ENCODE data around the gene MRPS35. TPM values are rescaled to one million over a fixed set of nuclear protein-coding genes. Genes with fewer than 3 reads are reported as not detected.

MRPS35 gene
- total RNA-seq, 1 donor from 2014 or later, result 50.4 TPM

- peak overlapping the region; percentile 88 for H3K27ac ChIP-seq (ENCODE audit: low read depth, low read length)
- Mint-ChIP-seq H3K27ac (ENCODE audit: unreplicated experiment) (peak overlapping the region; percentile 86), H3K4me1 (ENCODE audit: low read depth, unreplicated experiment) (peaks cover 25% of the 10 kb centered on the region), H3K4me3 (ENCODE audit: unreplicated experiment) (peak overlapping the region; percentile 83), H3K27me3 (ENCODE audit: low read depth, unreplicated experiment) (no peaks in the 10 kb centered on the region), H3K9me3 (ENCODE audit: unreplicated experiment) (no peaks in the 10 kb centered on the region), H3K36me3 (ENCODE audit: low read depth, unreplicated experiment) (peaks cover 6% of the 10 kb centered on the region)
- H4K20me1 ChIP-seq (ENCODE audit: insufficient read depth, low read length), result peaks cover 13% of the 10 kb centered on the region
- H3K4me3 ChIP-seq (ENCODE audit: insufficient read depth, low read depth, low read length), result peak overlapping the region; percentile 85
- H3K36me3 ChIP-seq (ENCODE audit: insufficient read depth, low read length), result peaks cover 9% of the 10 kb centered on the region
- no peak for FAIRE-seq
- H3K79me2 ChIP-seq (ENCODE audit: insufficient read depth, low read length), result peaks cover 58% of the 10 kb centered on the region
- no peak for TF ChIP-seq EZH2 (IDR thresholded peaks at IDR 0.05; ENCODE audit: insufficient read depth, low read length)
- TF ChIP-seq, protein P1, sequence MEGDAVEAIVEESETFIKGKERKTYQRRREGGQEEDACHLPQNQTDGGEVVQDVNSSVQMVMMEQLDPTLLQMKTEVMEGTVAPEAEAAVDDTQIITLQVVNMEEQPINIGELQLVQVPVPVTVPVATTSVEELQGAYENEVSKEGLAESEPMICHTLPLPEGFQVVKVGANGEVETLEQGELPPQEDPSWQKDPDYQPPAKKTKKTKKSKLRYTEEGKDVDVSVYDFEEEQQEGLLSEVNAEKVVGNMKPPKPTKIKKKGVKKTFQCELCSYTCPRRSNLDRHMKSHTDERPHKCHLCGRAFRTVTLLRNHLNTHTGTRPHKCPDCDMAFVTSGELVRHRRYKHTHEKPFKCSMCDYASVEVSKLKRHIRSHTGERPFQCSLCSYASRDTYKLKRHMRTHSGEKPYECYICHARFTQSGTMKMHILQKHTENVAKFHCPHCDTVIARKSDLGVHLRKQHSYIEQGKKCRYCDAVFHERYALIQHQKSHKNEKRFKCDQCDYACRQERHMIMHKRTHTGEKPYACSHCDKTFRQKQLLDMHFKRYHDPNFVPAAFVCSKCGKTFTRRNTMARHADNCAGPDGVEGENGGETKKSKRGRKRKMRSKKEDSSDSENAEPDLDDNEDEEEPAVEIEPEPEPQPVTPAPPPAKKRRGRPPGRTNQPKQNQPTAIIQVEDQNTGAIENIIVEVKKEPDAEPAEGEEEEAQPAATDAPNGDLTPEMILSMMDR (IDR thresholded peaks at IDR 0.05; ENCODE audit: insufficient read depth, low read depth, low read length), result no peak
- H3K4me1 ChIP-seq (ENCODE audit: insufficient read depth, low read length), result peaks cover 29% of the 10 kb centered on the region
- H3K9ac ChIP-seq (ENCODE audit: low read length), result peak overlapping the region; percentile 89
- no peaks in the 10 kb centered on the region for H3K9me3 ChIP-seq (ENCODE audit: insufficient read depth, low read depth, low read length)
- H2AFZ ChIP-seq (ENCODE audit: low read depth, low read length), result peak overlapping the region; percentile 76
- H3K4me2 ChIP-seq (ENCODE audit: low read length), result peak overlapping the region; percentile 99
- DNase-seq (ENCODE audit: low read depth), result peak; percentile 58
- H3K27me3 ChIP-seq (ENCODE audit: insufficient read depth, low read length), result no peaks in the 10 kb centered on the region
Measured at GRCh38 chr12:27780612-27781408, 70.2 kb downstream of the MRPS35 start.

- no peaks in the 10 kb centered on the region for H3K27me3 ChIP-seq (ENCODE audit: insufficient read depth, low read length)
- peak overlapping the region; percentile 89 for H3K9ac ChIP-seq (ENCODE audit: low read length)
- peak overlapping the region; percentile 3 for H2AFZ ChIP-seq (ENCODE audit: low read depth, low read length)
- H4K20me1 ChIP-seq (ENCODE audit: insufficient read depth, low read length), result peaks cover 19% of the 10 kb centered on the region
- Mint-ChIP-seq H3K4me3 (ENCODE audit: unreplicated experiment) (peak overlapping the region; percentile 83), H3K4me1 (ENCODE audit: low read depth, unreplicated experiment) (peaks cover 32% of the 10 kb centered on the region), H3K27me3 (ENCODE audit: low read depth, unreplicated experiment) (no peaks in the 10 kb centered on the region), H3K9me3 (ENCODE audit: unreplicated experiment) (no peaks in the 10 kb centered on the region), H3K36me3 (ENCODE audit: low read depth, unreplicated experiment) (peaks cover 9% of the 10 kb centered on the region), H3K27ac (ENCODE audit: unreplicated experiment) (peak overlapping the region; percentile 86)
- no peaks in the 10 kb centered on the region for H3K9me3 ChIP-seq (ENCODE audit: insufficient read depth, low read depth, low read length)
- peak overlapping the region; percentile 85 for H3K4me3 ChIP-seq (ENCODE audit: insufficient read depth, low read depth, low read length)
- DNase-seq (ENCODE audit: low read depth) (no peak), FAIRE-seq (no peak)
- H3K79me2 ChIP-seq (ENCODE audit: insufficient read depth, low read length), result peaks cover 60% of the 10 kb centered on the region
- peak overlapping the region; percentile 99 for H3K4me2 ChIP-seq (ENCODE audit: low read length)
- peaks cover 29% of the 10 kb centered on the region for H3K4me1 ChIP-seq (ENCODE audit: insufficient read depth, low read length)
- H3K36me3 ChIP-seq (ENCODE audit: insufficient read depth, low read length), result peaks cover 9% of the 10 kb centered on the region
- peak overlapping the region; percentile 88 for H3K27ac ChIP-seq (ENCODE audit: low read depth, low read length)
- TF ChIP-seq, protein P1 (IDR thresholded peaks at IDR 0.05; ENCODE audit: insufficient read depth, low read depth, low read length), result no peak
- no peak for TF ChIP-seq EZH2 (IDR thresholded peaks at IDR 0.05; ENCODE audit: insufficient read depth, low read length)
Measured at GRCh38 chr12:27781680-27782079, 71.0 kb downstream of the MRPS35 start.

GRCh38 chr12:27782481-27782880, 71.8 kb downstream of the MRPS35 start:
- Mint-ChIP-seq H3K36me3 (ENCODE audit: low read depth, unreplicated experiment) (peaks cover 10% of the 10 kb centered on the region), H3K9me3 (ENCODE audit: unreplicated experiment) (no peaks in the 10 kb centered on the region), H3K27me3 (ENCODE audit: low read depth, unreplicated experiment) (no peaks in the 10 kb centered on the region), H3K4me1 (ENCODE audit: low read depth, unreplicated experiment) (peaks cover 33% of the 10 kb centered on the region), H3K4me3 (ENCODE audit: unreplicated experiment) (peak overlapping the region; percentile 83), H3K27ac (ENCODE audit: unreplicated experiment) (peak overlapping the region; percentile 29)
- H3K36me3 ChIP-seq (ENCODE audit: insufficient read depth, low read length), result peaks cover 9% of the 10 kb centered on the region
- FAIRE-seq (no peak), DNase-seq (ENCODE audit: low read depth) (no peak)
- H3K27me3 ChIP-seq (ENCODE audit: insufficient read depth, low read length), result no peaks in the 10 kb centered on the region
- H3K9ac ChIP-seq (ENCODE audit: low read length), result no peak overlapping the region
- no peaks in the 10 kb centered on the region for H3K9me3 ChIP-seq (ENCODE audit: insufficient read depth, low read depth, low read length)
- H2AFZ ChIP-seq (ENCODE audit: low read depth, low read length), result no peak overlapping the region
- H3K27ac ChIP-seq (ENCODE audit: low read depth, low read length), result peak overlapping the region; percentile 88
- peaks cover 25% of the 10 kb centered on the region for H4K20me1 ChIP-seq (ENCODE audit: insufficient read depth, low read length)
- TF ChIP-seq, protein P1 (IDR thresholded peaks at IDR 0.05; ENCODE audit: insufficient read depth, low read depth, low read length), result no peak
- TF ChIP-seq EZH2 (IDR thresholded peaks at IDR 0.05; ENCODE audit: insufficient read depth, low read length), result no peak
- peaks cover 67% of the 10 kb centered on the region for H3K79me2 ChIP-seq (ENCODE audit: insufficient read depth, low read length)
- H3K4me3 ChIP-seq (ENCODE audit: insufficient read depth, low read depth, low read length), result no peak overlapping the region
- H3K4me1 ChIP-seq (ENCODE audit: insufficient read depth, low read length), result peaks cover 31% of the 10 kb centered on the region
- H3K4me2 ChIP-seq (ENCODE audit: low read length), result peak overlapping the region; percentile 99

Measured in astrocyte (in vitro differentiated cells and primary cell).